C1 segment of cervical spinal cord (tissue), 14 donors: Measurements from ENCODE around the gene SNX19.
"Not testable (repeated sequence)": the region's sequence is repeated elsewhere in the genome, so short reads cannot be mapped to it uniquely, and the experiment has no call there.

Experiments
- DNase-seq, 14 donors: peaks; one replicate each; lab custom pipeline; 2025; lab: John Stamatoyannopoulos, UW

Gene SNX19

GRCh38 chr11:130873761-130874160 lies 42.5 kb downstream of the SNX19 start:
- no peak for DNase-seq

GRCh38 chr11:130872981-130873380 lies 43.3 kb downstream of the SNX19 start:
- DNase-seq = no peak

DNA sequence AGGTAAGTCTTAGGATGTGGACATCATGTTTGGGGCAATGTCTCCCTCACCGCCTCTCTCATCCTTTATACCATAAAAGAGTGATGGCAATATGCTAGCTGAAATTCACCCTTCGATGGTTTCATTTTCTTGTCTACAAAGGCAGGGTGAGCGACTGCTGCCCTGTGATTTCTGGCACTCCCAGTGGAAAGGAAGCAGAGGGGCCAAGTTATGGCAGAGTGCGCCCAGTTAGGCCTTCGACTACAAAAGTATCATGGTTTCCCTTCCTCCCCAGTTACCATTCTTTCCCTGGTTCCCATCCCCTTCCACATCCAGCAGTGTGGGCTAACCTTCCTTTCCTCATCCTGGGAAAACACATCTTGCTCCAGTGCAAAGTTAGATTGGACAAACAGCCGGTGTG lies 43.8 kb downstream of the SNX19 start:
- peak in 2 of 14 donors; percentile 5 to 9 for DNase-seq

GRCh38 chr11:130872102-130872501 lies 44.2 kb downstream of the SNX19 start:
- DNase-seq = peak in 1 of 14 donors; percentile 30

DNA sequence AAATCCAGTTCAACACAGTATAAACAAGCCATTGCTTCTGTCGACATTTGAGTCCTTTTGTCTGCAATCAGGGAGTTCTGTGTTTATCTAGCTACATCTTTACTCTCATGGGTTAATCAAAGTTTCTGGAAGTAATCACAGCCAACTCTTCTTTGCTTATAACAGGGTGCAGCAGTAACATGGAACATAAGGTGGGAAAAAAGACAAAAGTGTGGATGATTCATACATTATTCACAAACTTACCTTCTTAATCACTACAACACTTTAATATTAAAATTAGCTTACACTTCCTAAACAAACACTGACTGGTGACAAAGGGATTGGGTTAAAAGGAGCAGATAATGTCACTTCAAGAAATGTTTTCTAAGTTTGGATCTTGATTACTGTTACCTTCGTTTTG lies 44.7 kb downstream of the SNX19 start:
- DNase-seq = no peak

DNA sequence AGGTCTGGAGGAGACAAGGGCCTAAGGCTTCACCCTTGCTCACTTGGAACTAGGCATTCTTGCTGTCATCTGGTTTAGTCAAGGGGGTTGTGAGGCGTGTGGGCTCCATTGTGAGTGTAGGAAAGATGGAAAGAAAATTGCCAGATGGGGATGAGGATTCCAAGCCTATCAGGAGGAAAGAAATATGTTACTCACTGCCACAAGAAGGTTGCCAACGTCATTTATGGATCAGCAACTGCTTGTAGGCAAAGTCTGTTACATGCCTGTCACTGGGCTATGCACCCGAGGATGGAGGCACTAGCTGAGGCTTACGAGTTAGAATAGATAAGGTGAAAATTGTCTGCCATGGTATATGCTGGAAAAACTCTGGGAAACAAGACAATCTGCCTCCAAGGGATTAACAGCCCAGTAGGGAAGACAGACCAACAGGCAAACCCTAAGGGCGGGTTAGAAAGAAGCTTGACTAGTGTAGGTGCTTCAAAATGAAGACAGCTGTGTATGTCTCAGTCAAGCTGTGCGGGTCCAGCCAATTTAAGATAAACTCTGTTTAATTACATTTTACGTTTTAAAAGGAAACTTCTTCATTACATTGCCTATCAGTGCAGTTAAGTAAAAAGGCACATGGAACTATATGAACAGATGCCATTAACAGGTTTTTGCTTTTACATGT lies 47.4 kb downstream of the SNX19 start:
- DNase-seq = no peak

DNA sequence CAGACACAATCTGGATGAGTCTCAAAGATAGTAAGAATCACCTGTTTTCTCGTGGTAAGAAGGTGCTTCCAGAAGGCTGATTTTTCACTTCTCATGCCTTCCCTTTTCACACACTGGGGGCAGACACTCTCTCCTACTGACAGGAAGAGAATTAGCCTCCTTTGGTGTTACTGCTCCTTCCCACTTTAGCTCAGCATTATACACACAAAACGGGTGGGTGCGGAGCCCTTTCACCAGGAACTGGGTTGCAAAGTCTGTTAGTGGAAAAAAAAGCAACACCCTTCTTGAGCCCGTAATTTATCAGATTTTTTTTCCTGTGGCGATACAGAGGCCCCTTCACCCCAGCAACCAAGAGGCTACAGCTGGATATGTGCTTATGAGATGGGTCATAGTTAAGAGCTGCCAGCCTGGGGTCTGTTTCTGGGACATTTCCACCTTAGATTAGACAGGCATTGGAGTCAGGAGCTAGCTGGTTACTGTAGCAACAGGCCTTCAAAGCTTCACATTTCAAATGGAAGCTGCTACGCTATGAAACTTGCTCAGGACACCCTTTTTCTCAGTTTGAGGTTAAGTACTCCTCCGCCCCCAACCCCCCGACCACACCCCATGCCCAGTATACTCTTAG lies 48.1 kb downstream of the SNX19 start:
- DNase-seq = no peak

DNA sequence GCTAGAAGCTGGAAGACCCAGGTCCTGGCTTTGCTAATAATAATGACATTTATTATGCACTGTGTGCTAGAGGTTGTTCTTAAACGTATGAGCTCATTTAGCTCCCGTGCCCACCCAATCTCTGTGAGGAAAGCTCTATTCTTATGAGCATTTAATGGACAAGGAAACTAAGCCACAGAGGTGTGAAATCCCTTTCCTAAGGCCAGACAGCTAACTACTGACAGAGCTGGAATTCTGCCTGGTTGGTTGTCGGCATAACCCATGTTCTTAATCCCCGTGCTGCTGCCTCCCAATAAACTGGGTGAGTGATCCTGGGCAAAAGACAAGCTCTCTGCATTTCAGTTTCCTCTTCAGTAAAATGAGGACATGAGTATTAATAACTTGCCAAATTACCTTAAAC lies 49.4 kb downstream of the SNX19 start:
- DNase-seq = no peak

GRCh38 chr11:130865774-130866114 lies 50.5 kb downstream of the SNX19 start:
- no peak for DNase-seq

- DNase-seq = no peak
Observed at GRCh38 chr11:130865091-130865773, 51.0 kb downstream of the SNX19 start.

DNA sequence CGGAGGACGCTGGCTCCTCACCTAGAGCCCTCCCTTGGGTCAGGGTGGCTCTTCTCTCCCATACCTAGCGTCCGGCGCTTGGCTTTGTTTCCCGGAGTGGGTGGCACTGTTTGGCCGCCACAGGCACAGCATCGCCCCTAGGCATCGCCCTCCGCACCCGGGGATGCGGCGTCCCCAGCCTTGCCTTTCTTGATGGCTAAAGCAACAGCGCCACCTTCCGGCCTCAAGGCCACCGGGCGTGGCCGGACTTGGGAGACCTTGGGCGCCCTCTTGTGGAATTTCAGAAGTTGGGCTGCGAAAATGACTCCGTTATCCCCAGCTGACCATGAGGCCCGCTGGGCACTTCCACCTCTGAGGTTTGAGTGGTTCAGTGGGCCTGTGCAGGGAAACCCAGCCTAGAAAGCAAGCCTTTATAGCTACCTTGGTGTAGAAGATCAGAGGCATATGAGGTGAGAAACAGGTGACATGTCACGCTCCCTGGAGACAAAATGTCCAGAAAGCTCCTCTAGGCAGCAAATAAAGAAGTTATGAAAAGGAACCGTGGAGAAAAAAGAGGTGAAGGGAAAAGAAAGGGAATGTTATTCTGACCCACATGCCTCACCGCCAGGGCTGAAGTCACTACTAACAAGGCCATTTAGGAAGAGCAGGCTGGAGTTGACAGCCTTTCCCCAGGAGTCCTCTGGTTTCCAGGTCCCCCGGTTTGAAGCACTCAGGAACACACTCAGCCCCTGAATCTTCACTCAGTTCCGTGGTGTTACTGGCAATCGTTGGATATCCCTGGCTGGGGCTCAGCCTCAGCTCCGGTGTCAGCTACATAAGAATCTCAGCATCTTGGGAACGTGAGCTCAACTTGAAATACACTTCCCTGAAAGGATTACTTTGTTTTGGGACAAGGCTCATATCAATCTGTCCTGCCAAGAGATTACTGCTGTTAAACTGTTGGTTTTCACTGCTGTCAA lies 54.1 kb downstream of the SNX19 start:
- DNase-seq = peak; percentile 14 to 90 (median 82)

DNA sequence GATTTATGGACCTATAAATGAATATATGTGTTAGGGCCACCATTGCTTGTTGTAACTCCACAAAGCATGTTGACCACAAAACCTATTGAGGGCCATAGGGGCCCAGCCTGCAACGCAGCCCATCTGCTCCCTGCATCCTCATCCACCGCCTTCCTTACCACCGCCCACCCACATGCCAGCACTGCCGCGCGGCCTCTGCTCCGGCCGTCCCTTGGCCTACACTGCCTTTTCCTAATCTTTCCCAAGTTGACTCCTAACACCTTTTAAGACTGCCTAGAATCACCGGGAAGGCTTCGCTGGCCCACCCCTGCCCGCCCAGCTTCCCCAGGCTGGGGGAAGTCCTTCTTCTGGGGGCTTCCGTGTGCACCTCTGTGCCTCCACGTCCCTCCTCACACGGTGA lies 55.0 kb downstream of the SNX19 start:
- DNase-seq = no peak

GRCh38 chr11:130859886-130860285 lies 56.4 kb downstream of the SNX19 start:
- no peak for DNase-seq

DNA sequence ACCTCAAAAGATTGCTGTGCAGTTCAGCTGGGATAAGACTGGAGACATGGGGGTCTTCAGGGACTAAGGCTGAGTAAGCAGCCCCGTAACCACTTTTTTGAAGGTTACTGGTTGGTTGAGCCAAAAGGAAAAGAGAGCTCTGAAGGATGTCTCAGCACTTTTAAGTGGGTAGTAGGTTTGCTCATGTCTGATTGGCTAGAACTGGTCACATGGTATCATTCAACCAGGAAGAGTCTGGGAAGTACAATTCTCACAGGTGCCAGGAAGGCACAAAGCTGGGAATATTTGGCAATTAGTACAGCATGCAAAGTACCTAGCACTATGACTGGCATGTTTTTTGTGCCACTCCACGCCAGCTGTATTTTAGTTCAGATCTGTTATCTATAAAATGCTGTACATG lies 58.1 kb downstream of the SNX19 start:
- no peak for DNase-seq

- DNase-seq = not testable (repeated sequence)
Observed at GRCh38 chr11:130855707-130856106, 60.6 kb downstream of the SNX19 start.

DNA sequence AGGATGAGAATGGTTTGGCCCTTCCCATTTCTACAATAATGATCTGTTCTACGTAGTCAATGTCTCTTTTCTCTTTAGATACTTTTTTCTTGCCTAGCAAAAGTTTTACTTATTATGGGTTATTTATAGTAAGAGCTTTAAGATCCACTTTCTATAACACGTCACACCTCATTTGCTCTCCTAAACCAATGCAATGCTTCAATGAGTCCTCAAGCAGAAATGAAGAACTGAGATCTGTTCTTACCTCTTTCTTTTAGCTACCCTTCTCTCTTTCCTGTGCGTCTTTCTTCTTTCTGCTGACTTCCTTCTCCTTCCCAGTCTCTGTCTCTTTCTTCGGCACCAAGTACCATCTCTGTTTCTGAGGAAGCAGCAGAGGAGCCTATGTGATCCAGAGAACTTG lies 61.8 kb downstream of the SNX19 start:
- no peak for DNase-seq

- DNase-seq = no peak
Observed at GRCh38 chr11:130852589-130852988, 63.7 kb downstream of the SNX19 start.

- DNase-seq = no peak
Observed at GRCh38 chr11:130850185-130850944, 65.9 kb downstream of the SNX19 start.

- DNase-seq = no peak
Observed at GRCh38 chr11:130849215-130849568, 67.1 kb downstream of the SNX19 start.

- no peak for DNase-seq
Observed at GRCh38 chr11:130848361-130849214, 67.7 kb downstream of the SNX19 start.
